ENCODE data around the gene SPATS1.

SPATS1 gene

GRCh38 chr6:44342489-44342888 is at the start of gene SPATS1:
TSS of gene SPATS1 (plus strand) at chr6:44342650. CDS start at chr6:44343096, 446 bp downstream.
- H3K4me3 Mint-ChIP-seq = no peak within 1 kb of the TSS
- H3K27me3 Mint-ChIP-seq = peaks cover 18% of the 10 kb centered on the region
- H3K4me1 Mint-ChIP-seq (ENCODE audit: low read depth) = no peaks in the 10 kb centered on the region
- no peaks in the 10 kb centered on the region for H3K36me3 Mint-ChIP-seq
- no peaks in the 10 kb centered on the region for H3K9me3 Mint-ChIP-seq (ENCODE audit: low read depth)
- H3K27ac Mint-ChIP-seq = no peak within 1 kb of the TSS

- H3K27me3 Mint-ChIP-seq = peaks cover 54% of the 10 kb centered on the region
- no peaks in the 10 kb centered on the region for H3K36me3 Mint-ChIP-seq
- no peak overlapping the region for H3K4me3 Mint-ChIP-seq
- H3K4me1 Mint-ChIP-seq (ENCODE audit: low read depth) = peaks cover 2% of the 10 kb centered on the region
- no peak overlapping the region for H3K27ac Mint-ChIP-seq
- no peaks in the 10 kb centered on the region for H3K9me3 Mint-ChIP-seq (ENCODE audit: low read depth)
These were observed 49.6 kb upstream of the SPATS1 start for GRCh38 chr6:44292661-44293365.

- Mint-ChIP-seq H3K9me3 (ENCODE audit: low read depth) (no peaks in the 10 kb centered on the region), H3K27ac (no peak overlapping the region), H3K4me3 (no peak overlapping the region), H3K36me3 (no peaks in the 10 kb centered on the region), H3K4me1 (ENCODE audit: low read depth) (peaks cover 5% of the 10 kb centered on the region), H3K27me3 (peaks cover 40% of the 10 kb centered on the region)
These were observed 47.3 kb upstream of the SPATS1 start for GRCh38 chr6:44294832-44295791.

- peak overlapping the region; percentile 54 for H3K4me3 Mint-ChIP-seq
- H3K27me3 Mint-ChIP-seq = peaks cover 24% of the 10 kb centered on the region
- H3K9me3 Mint-ChIP-seq (ENCODE audit: low read depth) = no peaks in the 10 kb centered on the region
- H3K36me3 Mint-ChIP-seq = peaks cover 4% of the 10 kb centered on the region
- peaks cover 5% of the 10 kb centered on the region for H3K4me1 Mint-ChIP-seq (ENCODE audit: low read depth)
- H3K27ac Mint-ChIP-seq = no peak overlapping the region
These were observed 45.1 kb upstream of the SPATS1 start for GRCh38 chr6:44297063-44298038.

GRCh38 chr6:44298055-44298803 is 44.2 kb upstream of the SPATS1 start:
- Mint-ChIP-seq H3K4me3 (peak overlapping the region; percentile 54), H3K4me1 (ENCODE audit: low read depth) (peaks cover 5% of the 10 kb centered on the region), H3K27ac (no peak overlapping the region)

GRCh38 chr6:44298864-44299263 is 43.6 kb upstream of the SPATS1 start:
- Mint-ChIP-seq H3K27me3 (peaks cover 16% of the 10 kb centered on the region), H3K9me3 (ENCODE audit: low read depth) (no peaks in the 10 kb centered on the region), H3K27ac (no peak overlapping the region), H3K4me3 (no peak overlapping the region), H3K36me3 (peaks cover 4% of the 10 kb centered on the region), H3K4me1 (ENCODE audit: low read depth) (peaks cover 5% of the 10 kb centered on the region)

More at GRCh38 chr6:44298055-44298803, 44.2 kb upstream of the SPATS1 start:
- Mint-ChIP-seq H3K36me3 (peaks cover 4% of the 10 kb centered on the region), H3K9me3 (ENCODE audit: low read depth) (no peaks in the 10 kb centered on the region), H3K27me3 (peaks cover 21% of the 10 kb centered on the region)

- H3K9me3 Mint-ChIP-seq (ENCODE audit: low read depth) = no peaks in the 10 kb centered on the region
- no peak overlapping the region for H3K4me3 Mint-ChIP-seq
- H3K4me1 Mint-ChIP-seq (ENCODE audit: low read depth) = peaks cover 5% of the 10 kb centered on the region
- H3K27ac Mint-ChIP-seq = no peak overlapping the region
- peaks cover 4% of the 10 kb centered on the region for H3K36me3 Mint-ChIP-seq
- H3K27me3 Mint-ChIP-seq = peaks cover 11% of the 10 kb centered on the region
These were observed 42.1 kb upstream of the SPATS1 start for GRCh38 chr6:44300292-44300823.

- Mint-ChIP-seq H3K4me3 (no peak overlapping the region), H3K9me3 (ENCODE audit: low read depth) (no peaks in the 10 kb centered on the region), H3K27ac (no peak overlapping the region), H3K36me3 (peaks cover 4% of the 10 kb centered on the region), H3K4me1 (ENCODE audit: low read depth) (peaks cover 5% of the 10 kb centered on the region), H3K27me3 (peaks cover 6% of the 10 kb centered on the region)
These were observed 41.3 kb upstream of the SPATS1 start for GRCh38 chr6:44301106-44301505.

GRCh38 chr6:44301782-44302564 is 40.5 kb upstream of the SPATS1 start:
- Mint-ChIP-seq H3K4me1 (ENCODE audit: low read depth) (peaks cover 5% of the 10 kb centered on the region), H3K4me3 (no peak overlapping the region), H3K27ac (no peak overlapping the region), H3K9me3 (ENCODE audit: low read depth) (no peaks in the 10 kb centered on the region), H3K27me3 (no peaks in the 10 kb centered on the region), H3K36me3 (peaks cover 4% of the 10 kb centered on the region)

GRCh38 chr6:44302856-44303255 is 39.6 kb upstream of the SPATS1 start:
- H3K27me3 Mint-ChIP-seq = no peaks in the 10 kb centered on the region
- H3K4me3 Mint-ChIP-seq = no peak overlapping the region
- peaks cover 2% of the 10 kb centered on the region for H3K4me1 Mint-ChIP-seq (ENCODE audit: low read depth)
- no peaks in the 10 kb centered on the region for H3K9me3 Mint-ChIP-seq (ENCODE audit: low read depth)
- H3K27ac Mint-ChIP-seq = no peak overlapping the region
- H3K36me3 Mint-ChIP-seq = peaks cover 4% of the 10 kb centered on the region

GRCh38 chr6:44303842-44304241 is 38.6 kb upstream of the SPATS1 start:
- H3K9me3 Mint-ChIP-seq (ENCODE audit: low read depth) = no peaks in the 10 kb centered on the region
- peaks cover 4% of the 10 kb centered on the region for H3K36me3 Mint-ChIP-seq
- H3K27me3 Mint-ChIP-seq = no peaks in the 10 kb centered on the region

GRCh38 chr6:44304282-44305199 is 37.9 kb upstream of the SPATS1 start:
- Mint-ChIP-seq H3K4me1 (ENCODE audit: low read depth) (no peaks in the 10 kb centered on the region), H3K4me3 (no peak overlapping the region), H3K9me3 (ENCODE audit: low read depth) (no peaks in the 10 kb centered on the region), H3K36me3 (peaks cover 4% of the 10 kb centered on the region), H3K27ac (no peak overlapping the region), H3K27me3 (no peaks in the 10 kb centered on the region)

More at GRCh38 chr6:44303842-44304241, 38.6 kb upstream of the SPATS1 start:
- no peak overlapping the region for H3K4me3 Mint-ChIP-seq
- no peak overlapping the region for H3K27ac Mint-ChIP-seq
- peaks cover 2% of the 10 kb centered on the region for H3K4me1 Mint-ChIP-seq (ENCODE audit: low read depth)

All from activated naive CD8-positive, alpha-beta T cell (primary cell).